Loucy (cell line): Measurements from ENCODE around the gene IL1RAPL2.
"Not testable (repeated sequence)": the region's sequence is repeated elsewhere in the genome, so short reads cannot be mapped to it uniquely, and the experiment has no call there.

Experiments used
- H2AFZ ChIP-seq: fragments of 200-600 bp; sonication (generic); 2 replicates; pipeline ENCODE4 v1.6.0; 2016; ENCODE audit warnings: antibody characterized with exemption, mild to moderate bottlenecking, low read length, moderate library complexity
- H3F3A ChIP-seq: fragments of 200-600 bp; 2 replicates; pipeline ENCODE4 v1.6.0; 2016; ENCODE audit warnings: antibody characterized with exemption, low read depth, mild to moderate bottlenecking
- H3K27me3 ChIP-seq: fragments of 200-600 bp; sonication (generic); 2 replicates; pipeline ENCODE4 v1.6.1; 2014; ENCODE audit warnings: low read length, mild to moderate bottlenecking; ENCODE audit not compliant: insufficient read depth, poor library complexity, severe bottlenecking
- H3K36me3 ChIP-seq: fragments of 200-600 bp; sonication (generic); 2 replicates; pipeline ENCODE4 v1.6.1; 2016; ENCODE audit warnings: low read length; ENCODE audit not compliant: insufficient read depth
- H3K4me1 ChIP-seq: fragments of 200-600 bp; sonication (generic); 2 replicates; pipeline ENCODE4 v1.5.1; 2014; ENCODE audit warnings: low read length, mild to moderate bottlenecking; ENCODE audit not compliant: insufficient read depth, poor library complexity, severe bottlenecking
- H3K4me2 ChIP-seq: fragments of 200-600 bp; sonication (generic); 2 replicates; pipeline ENCODE4 v1.6.0; 2014; ENCODE audit warnings: antibody characterized with exemption, low read length, low read depth, mild to moderate bottlenecking; ENCODE audit not compliant: poor library complexity, severe bottlenecking
- H3K4me3 ChIP-seq: fragments of 200-600 bp; sonication (generic); 2 replicates; pipeline ENCODE4 v1.5.1; 2014; ENCODE audit warnings: low read length, mild to moderate bottlenecking, mixed read lengths; ENCODE audit not compliant: poor library complexity, severe bottlenecking
- H3K79me2 ChIP-seq: fragments of 200-600 bp; sonication (generic); 2 replicates; pipeline ENCODE4 v1.6.1; 2014; ENCODE audit warnings: low read length; ENCODE audit not compliant: insufficient read depth
- H3K9ac ChIP-seq: fragments of 200-600 bp; sonication (generic); 2 replicates; pipeline ENCODE4 v1.6.0; 2014; ENCODE audit warnings: mild to moderate bottlenecking, low read depth, low read length, moderate library complexity; ENCODE audit not compliant: poor library complexity, severe bottlenecking
- H3K9me2 ChIP-seq: fragments of 200-600 bp; sonication (generic); replicated peaks from 2 replicates; pipeline ENCODE4 v1.6.1; 2016; ENCODE audit warnings: low read depth, low read length, mixed read lengths
- H3K9me3 ChIP-seq: fragments of 200-600 bp; sonication (generic); 2 replicates; pipeline ENCODE4 v1.6.1; 2014; ENCODE audit warnings: mild to moderate bottlenecking, antibody characterized with exemption, low read length, low read depth; ENCODE audit not compliant: insufficient read depth
- H4K20me1 ChIP-seq: fragments of 200-600 bp; sonication (generic); 2 replicates; pipeline ENCODE4 v1.6.0; 2014; ENCODE audit warnings: antibody characterized with exemption, low read length, mild to moderate bottlenecking; ENCODE audit not compliant: insufficient read depth, poor library complexity, severe bottlenecking
- CTCF ChIP-seq: fragments of 200-600 bp; sonication (generic); conservative IDR thresholded peaks from 2 replicates; pipeline ENCODE4 v1.5.1; 2014; ENCODE audit warnings: mild to moderate bottlenecking, antibody characterized with exemption, low read length
- EZH2phosphoT487 ChIP-seq: fragments of 200-600 bp; IDR thresholded peaks from 2 replicates; pipeline ENCODE4 v1.6.1; 2018; ENCODE audit warnings: antibody characterized with exemption, mild to moderate bottlenecking, moderate library complexity, borderline replicate concordance

IL1RAPL2 gene

GRCh38 chrX:105114554-105115130, 548.6 kb downstream of the IL1RAPL2 start:
- Histone ChIP-seq H4K20me1 (no peaks in the 10 kb centered on the region), H3K9me2 (no peaks in the 10 kb centered on the region), H3K9me3 (no peaks in the 10 kb centered on the region), H3K79me2 (no peaks in the 10 kb centered on the region), H3K4me2 (no peak overlapping the region), H3K36me3 (no peaks in the 10 kb centered on the region), H2AFZ (no peak overlapping the region), H3F3A (no peaks in the 10 kb centered on the region), H3K4me1 (no peaks in the 10 kb centered on the region), H3K9ac (no peak overlapping the region), H3K4me3 (no peak overlapping the region), H3K27me3 (no peaks in the 10 kb centered on the region)
- TF ChIP-seq CTCF (no peak), EZH2phosphoT487 (no peak)

DNA sequence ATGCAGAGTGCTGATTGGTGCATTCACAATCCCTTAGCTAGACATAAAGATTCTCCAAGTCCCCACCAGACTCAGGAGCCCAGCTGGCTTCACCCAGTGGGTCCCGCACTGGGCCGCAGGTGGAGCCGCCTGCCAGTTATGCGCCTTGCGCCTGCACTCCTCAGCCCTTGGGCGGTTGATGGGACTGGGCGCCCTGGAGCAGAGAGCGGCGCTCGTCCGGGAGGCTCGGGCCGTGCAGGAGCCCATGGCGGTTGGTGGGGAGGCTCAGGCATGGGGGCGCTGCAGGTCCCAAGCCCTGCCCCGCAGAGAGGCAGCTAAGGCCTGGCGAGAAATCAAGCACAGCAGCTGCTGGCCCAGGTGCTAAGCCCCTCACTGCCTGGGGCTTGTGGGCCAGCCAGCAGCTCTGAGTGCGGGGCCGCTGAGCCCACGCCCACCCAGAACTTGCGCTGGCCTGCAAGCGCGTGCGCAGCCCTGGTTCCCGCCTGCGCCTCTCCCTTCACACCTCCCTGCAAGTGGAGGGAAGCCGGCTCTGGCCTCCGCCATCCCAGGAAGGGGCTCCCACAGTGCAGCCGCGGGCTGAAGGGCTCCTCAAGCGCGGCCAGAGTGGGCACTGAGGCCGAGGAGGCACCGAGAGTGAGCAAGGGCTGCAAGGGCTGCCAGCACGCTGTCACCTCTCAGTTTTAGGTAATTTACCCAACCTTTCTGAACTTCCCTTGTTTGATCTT, 549.8 kb downstream of the IL1RAPL2 start:
- not testable (repeated sequence) for H3K9ac ChIP-seq

GRCh38 chrX:105116486-105116885, 550.5 kb downstream of the IL1RAPL2 start:
- H3K4me2 ChIP-seq: no peak overlapping the region
- H3K9ac ChIP-seq: no peak overlapping the region
- H3K79me2 ChIP-seq: no peaks in the 10 kb centered on the region
- no peaks in the 10 kb centered on the region for H3K27me3 ChIP-seq
- H3F3A ChIP-seq: no peaks in the 10 kb centered on the region
- no peaks in the 10 kb centered on the region for H3K9me3 ChIP-seq
- no peaks in the 10 kb centered on the region for H3K4me1 ChIP-seq
- no peaks in the 10 kb centered on the region for H3K9me2 ChIP-seq
- H2AFZ ChIP-seq: no peak overlapping the region
- H3K36me3 ChIP-seq: no peaks in the 10 kb centered on the region
- no peak overlapping the region for H3K4me3 ChIP-seq
- TF ChIP-seq CTCF (no peak), EZH2phosphoT487 (no peak)
- no peaks in the 10 kb centered on the region for H4K20me1 ChIP-seq

More for the DNA sequence above, 549.8 kb downstream of the IL1RAPL2 start:
- not testable (repeated sequence) for H2AFZ ChIP-seq, H4K20me1 ChIP-seq, H3K27me3 ChIP-seq, H3K4me2 ChIP-seq, H3K4me1 ChIP-seq, H3K36me3 ChIP-seq, H3K9me2 ChIP-seq, H3K4me3 ChIP-seq, H3K79me2 ChIP-seq, H3F3A ChIP-seq, H3K9me3 ChIP-seq

DNA sequence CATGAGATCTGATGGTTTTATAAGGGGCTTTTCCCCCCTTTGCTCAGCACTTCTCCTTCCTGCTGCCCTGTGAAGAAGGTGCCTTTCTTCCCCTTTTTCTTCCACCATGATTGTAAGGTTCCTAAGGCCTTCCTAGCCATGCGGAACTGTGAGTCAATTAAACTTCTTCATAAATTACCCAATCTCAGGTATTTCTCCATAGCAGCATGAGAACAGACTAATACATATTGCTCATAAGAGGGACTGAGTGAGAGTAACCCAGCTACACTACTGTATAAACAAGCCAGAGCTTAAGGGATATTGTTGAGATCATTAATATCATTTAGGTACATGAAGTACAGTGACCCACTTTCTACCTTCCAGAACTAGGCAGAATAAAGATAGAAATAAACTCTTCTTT, 551.6 kb downstream of the IL1RAPL2 start:
- H4K20me1 ChIP-seq: no peaks in the 10 kb centered on the region
- no peaks in the 10 kb centered on the region for H3F3A ChIP-seq
- TF ChIP-seq CTCF (no peak), EZH2phosphoT487 (no peak)
- H3K27me3 ChIP-seq: no peaks in the 10 kb centered on the region
- H3K4me2 ChIP-seq: no peak overlapping the region
- H3K9ac ChIP-seq: no peak overlapping the region
- H3K9me2 ChIP-seq: no peaks in the 10 kb centered on the region
- H3K4me3 ChIP-seq: no peak overlapping the region
- no peaks in the 10 kb centered on the region for H3K79me2 ChIP-seq
- H3K4me1 ChIP-seq: no peaks in the 10 kb centered on the region
- no peaks in the 10 kb centered on the region for H3K9me3 ChIP-seq
- no peak overlapping the region for H2AFZ ChIP-seq
- no peaks in the 10 kb centered on the region for H3K36me3 ChIP-seq
